Measurements from ENCODE around the gene MOB3B.

- no peak for TF ChIP-seq CTCF (IDR thresholded peaks at IDR 0.05)
- no peak for TF ChIP-seq POLR2A (IDR thresholded peaks at IDR 0.05)
- TF ChIP-seq EP300 (IDR thresholded peaks at IDR 0.05): no peak
These were observed 3.7 kb upstream of the MOB3B start for GRCh38 chr9:27533311-27533710.
